ENCODE measurements around the gene NUDT2. TPM values are rescaled to one million over a fixed set of nuclear protein-coding genes. Genes with fewer than 3 reads are reported as not detected.
A peak's percentile ranks its signal among the peaks of the same experiment; 100 is the strongest.
"Not testable (repeated sequence)": the region's sequence is repeated elsewhere in the genome, so short reads cannot be mapped to it uniquely, and the experiment has no call there.

NUDT2 gene
- total RNA-seq (2014; rRNA removed; shearing (Covaris generic)) = 45.6 and 59.9 TPM in 2 replicates

GRCh38 chr9:34328987-34329832 is at the start of gene NUDT2, which contains the start of gene KIF24:
TSS of gene NUDT2 (plus strand) at chr9:34329569. CDS start at chr9:34339040, 9,471 bp downstream.
TSS of gene KIF24 (minus strand) at chr9:34329268. CDS start at chr9:34311346, 17,922 bp downstream.
- peak; percentile 100 for DNase-seq (ENCODE audit: low read depth)

GRCh38 chr9:34282096-34282495 is 47.3 kb upstream of the NUDT2 start:
- DNase-seq (ENCODE audit: low read depth) = no peak

GRCh38 chr9:34289159-34289558 is 40.2 kb upstream of the NUDT2 start:
- DNase-seq (ENCODE audit: low read depth) = no peak

- no peak for DNase-seq (ENCODE audit: low read depth)
Measured at GRCh38 chr9:34291023-34291422, 38.3 kb upstream of the NUDT2 start.

DNA sequence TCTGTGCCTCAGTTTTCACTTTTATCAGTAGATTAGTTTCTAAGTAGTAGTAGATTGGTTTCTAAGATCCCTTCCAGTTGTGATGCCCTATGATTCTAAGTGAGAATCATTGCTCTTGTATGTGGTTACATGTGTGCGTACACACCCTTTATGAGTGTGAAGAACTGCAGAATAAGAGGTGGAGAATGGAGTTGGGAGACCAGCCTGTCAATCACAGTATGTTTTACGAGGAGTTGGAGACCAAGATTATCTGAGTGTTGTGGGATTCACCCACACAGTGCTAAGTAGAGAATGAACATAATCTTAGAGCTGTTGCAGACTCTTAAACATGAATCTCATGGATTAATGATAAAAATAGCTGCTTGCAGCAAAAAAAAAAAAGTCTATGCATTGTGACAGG is 37.9 kb upstream of the NUDT2 start:
- no peak for DNase-seq (ENCODE audit: low read depth)

DNA sequence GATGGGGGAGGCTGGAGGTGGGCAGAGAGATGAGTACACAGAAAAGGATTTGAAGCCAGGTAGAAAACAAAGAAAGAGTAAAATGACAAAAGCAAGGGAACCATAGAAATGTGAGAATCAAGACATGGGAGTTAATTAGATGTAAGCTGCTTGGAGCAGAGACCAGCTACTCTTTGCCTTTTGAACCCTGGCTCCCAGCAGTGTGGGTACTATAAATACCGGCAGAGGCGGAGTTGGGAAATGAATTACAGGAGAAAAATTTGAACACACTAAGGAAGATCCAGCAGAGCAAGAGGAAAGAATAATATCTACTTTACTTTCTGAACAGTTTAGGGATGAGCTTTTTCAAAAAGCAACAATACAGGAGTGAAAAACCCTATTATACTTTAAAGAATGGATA is 36.8 kb upstream of the NUDT2 start:
- no peak for DNase-seq (ENCODE audit: low read depth)

DNA sequence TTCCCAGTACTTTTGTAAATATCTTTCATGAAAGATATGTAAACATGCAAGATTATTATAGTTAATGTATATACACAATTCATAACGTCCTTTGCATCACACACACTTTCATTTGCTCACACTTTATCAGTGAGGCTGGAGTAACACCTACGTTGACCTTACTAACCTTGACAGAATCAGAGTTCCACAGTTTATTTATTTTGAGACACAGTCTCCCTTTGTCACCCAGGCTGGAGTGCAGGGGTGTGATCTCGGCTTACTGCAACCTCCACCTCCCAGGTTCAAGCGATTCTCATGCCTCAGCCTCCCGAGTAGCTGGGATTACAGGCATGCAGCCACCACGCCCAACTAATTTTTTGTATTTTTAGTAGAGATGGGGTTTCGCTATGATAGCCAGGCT is 28.3 kb upstream of the NUDT2 start:
- DNase-seq (ENCODE audit: low read depth) = not testable (repeated sequence)

GRCh38 chr9:34308316-34308715 is 21.1 kb upstream of the NUDT2 start:
- DNase-seq (ENCODE audit: low read depth) = not testable (repeated sequence)

GRCh38 chr9:34310215-34310614 is 19.2 kb upstream of the NUDT2 start:
- DNase-seq (ENCODE audit: low read depth) = peak; percentile 12

- no peak for DNase-seq (ENCODE audit: low read depth)
Measured at GRCh38 chr9:34311499-34312185, 17.7 kb upstream of the NUDT2 start.

DNA sequence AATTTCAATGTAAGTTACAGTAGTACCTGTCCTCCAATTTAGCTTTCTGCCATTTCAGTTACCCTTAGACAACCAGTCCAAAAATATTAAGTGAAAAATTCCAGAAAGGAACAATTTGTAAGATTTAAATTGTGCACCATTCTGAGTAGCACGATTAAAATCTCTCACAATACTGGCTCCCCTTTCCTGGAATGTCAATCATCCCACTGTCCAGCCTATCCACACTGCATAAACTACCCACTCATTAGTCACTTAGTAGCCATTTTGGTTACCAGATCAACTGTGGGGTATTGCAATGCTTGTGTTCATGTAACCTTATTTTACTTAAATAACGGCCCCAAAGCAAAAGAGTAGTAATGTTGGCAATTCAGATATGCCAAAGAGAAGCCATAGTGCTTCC is 11.9 kb upstream of the NUDT2 start:
- DNase-seq (ENCODE audit: low read depth) = no peak

GRCh38 chr9:34318163-34318790 is 11.1 kb upstream of the NUDT2 start:
- no peak for DNase-seq (ENCODE audit: low read depth)

DNA sequence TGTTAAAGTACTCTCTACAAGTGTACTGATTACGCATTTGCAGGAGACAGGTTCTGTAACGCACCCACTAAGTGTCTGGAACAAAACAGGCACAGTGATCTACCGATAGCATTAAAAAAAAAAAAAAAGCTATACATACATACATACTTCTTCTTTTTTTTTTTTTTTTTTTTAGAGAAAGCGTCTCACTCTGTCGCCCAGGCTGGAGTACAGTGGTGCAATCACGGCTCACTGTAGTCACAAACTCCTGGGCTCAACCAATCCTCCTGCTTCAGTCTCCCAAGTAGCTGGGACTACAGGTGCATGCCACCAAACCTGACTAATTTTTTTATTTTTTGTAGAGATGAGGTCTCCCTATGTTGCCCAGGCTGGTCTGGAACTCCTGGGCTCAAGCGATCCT is 7.9 kb upstream of the NUDT2 start:
- DNase-seq (ENCODE audit: low read depth) = no peak

DNA sequence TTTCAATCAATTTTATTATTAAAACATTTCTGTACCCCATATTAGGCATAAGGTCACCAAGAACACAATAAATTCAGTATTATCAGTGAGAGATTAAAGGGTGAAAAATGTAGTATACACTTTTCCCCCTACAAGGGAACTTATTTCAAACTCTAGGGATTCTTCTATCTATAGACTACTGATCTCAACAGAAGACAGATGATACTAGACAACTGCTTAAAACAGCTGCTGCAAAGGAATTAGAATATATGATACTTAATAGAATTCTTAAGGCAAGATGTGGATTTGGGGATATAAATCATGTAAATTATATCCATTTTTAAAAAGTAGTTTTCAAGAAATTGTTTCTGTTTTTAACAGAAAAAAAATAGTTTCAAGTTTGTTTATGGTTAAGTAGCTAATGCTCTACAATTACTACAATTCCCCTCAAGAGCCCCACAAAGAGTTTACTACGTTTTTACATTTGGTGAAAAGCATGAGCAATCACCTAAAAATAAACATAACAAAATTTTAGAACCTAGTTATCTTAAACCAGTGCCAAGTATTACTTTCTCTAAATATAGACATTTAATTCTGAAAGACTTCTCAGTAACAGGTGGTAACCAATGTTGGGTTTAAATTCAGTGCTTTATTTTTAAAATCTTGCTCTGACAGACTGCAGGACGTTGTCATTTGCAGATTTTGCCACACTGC is 6.3 kb upstream of the NUDT2 start:
- no peak for DNase-seq (ENCODE audit: low read depth)

GRCh38 chr9:34326690-34327089 is 2.7 kb upstream of the NUDT2 start:
- DNase-seq (ENCODE audit: low read depth) = no peak

- DNase-seq (ENCODE audit: low read depth) = peak; percentile 72
Measured at GRCh38 chr9:34328500-34328986, 826 bp upstream of the NUDT2 start.

GRCh38 chr9:34331196-34331595 is 1.8 kb downstream of the NUDT2 start:
- no peak for DNase-seq (ENCODE audit: low read depth)

- peak; percentile 50 for DNase-seq (ENCODE audit: low read depth)
Measured at GRCh38 chr9:34332076-34332964, 3.0 kb downstream of the NUDT2 start.

GRCh38 chr9:34333836-34334235 is 4.5 kb downstream of the NUDT2 start:
- no peak for DNase-seq (ENCODE audit: low read depth)

GRCh38 chr9:34334337-34334824 is 5.0 kb downstream of the NUDT2 start:
- no peak for DNase-seq (ENCODE audit: low read depth)
